H9 (cell line): ENCODE results near the gene PEX5. TPM values are rescaled to one million over a fixed set of nuclear protein-coding genes. Genes with fewer than 3 reads are reported as not detected.

Source experiments
- DNase-seq: peaks from one replicate; pipeline ENCODE4 v3.0.0-alpha.2; 2017
- H2AFZ ChIP-seq: one replicate; pipeline ENCODE4 v1.6.1; 2013; ENCODE audit warnings: mild to moderate bottlenecking, low read length, control low read depth, moderate library complexity
- H2AK5ac ChIP-seq: 2 replicates; pipeline ENCODE4 v1.6.1; 2013; ENCODE audit warnings: low read length, control low read depth, mixed read lengths; ENCODE audit not compliant: insufficient read length
- H2BK120ac ChIP-seq: one replicate; pipeline ENCODE4 v1.6.1; 2013; ENCODE audit warnings: low read depth, mild to moderate bottlenecking, low read length, control low read depth, inconsistent platforms; ENCODE audit not compliant: poor library complexity, severe bottlenecking
- H2BK12ac ChIP-seq: 2 replicates; pipeline ENCODE4 v1.6.1; 2013; ENCODE audit warnings: low read length, control low read depth, mixed read lengths, low read depth; ENCODE audit not compliant: insufficient read length
- H2BK15ac ChIP-seq: 2 replicates; pipeline ENCODE4 v1.6.1; 2013; ENCODE audit warnings: low read depth, low read length, control low read depth
- H2BK20ac ChIP-seq: one replicate; pipeline ENCODE4 v1.6.1; 2013; ENCODE audit warnings: low read depth, mild to moderate bottlenecking, low read length, control low read depth, inconsistent platforms; ENCODE audit not compliant: poor library complexity, severe bottlenecking
- H2BK5ac ChIP-seq: 2 replicates; pipeline ENCODE4 v1.6.1; 2013; ENCODE audit warnings: low read length, control low read depth, mixed read lengths; ENCODE audit not compliant: insufficient read length
- H3K14ac ChIP-seq: 2 replicates; pipeline ENCODE4 v1.6.1; 2013; ENCODE audit warnings: low read length, control low read depth; ENCODE audit not compliant: insufficient read depth
- H3K18ac ChIP-seq: 2 replicates; pipeline ENCODE4 v1.6.1; 2013; ENCODE audit warnings: low read depth, mild to moderate bottlenecking, mixed read lengths, low read length, control low read depth; ENCODE audit not compliant: insufficient read length
- H3K23ac ChIP-seq: 2 replicates; pipeline ENCODE4 v1.6.1; 2013; ENCODE audit warnings: low read length, control low read depth, mixed read lengths, low read depth; ENCODE audit not compliant: insufficient read length
- H3K23me2 ChIP-seq: 2 replicates; pipeline ENCODE4 v1.6.1; 2013; ENCODE audit warnings: low read depth, mild to moderate bottlenecking, mixed read lengths, low read length, control low read depth; ENCODE audit not compliant: insufficient read length, poor library complexity, severe bottlenecking
- H3K27ac ChIP-seq: 2 replicates; pipeline ENCODE4 v1.5.1; 2013; ENCODE audit warnings: low read length, control low read depth, mixed read lengths, low read depth; ENCODE audit not compliant: insufficient read length
- H3K27me3 ChIP-seq: 2 replicates; pipeline ENCODE4 v1.6.1; 2013; ENCODE audit warnings: low read length, control low read depth, inconsistent platforms; ENCODE audit not compliant: insufficient read depth
- H3K4ac ChIP-seq: 2 replicates; pipeline ENCODE4 v1.6.1; 2013; ENCODE audit warnings: low read depth, mild to moderate bottlenecking, control low read depth, inconsistent platforms, low read length, moderate library complexity
- H3K4me1 ChIP-seq: 2 replicates; pipeline ENCODE4 v1.6.1; 2013; ENCODE audit warnings: low read length, control low read depth, inconsistent platforms; ENCODE audit not compliant: insufficient read depth
- H3K4me2 ChIP-seq: 2 replicates; pipeline ENCODE4 v1.6.1; 2013; ENCODE audit warnings: low read length, control low read depth, mixed read lengths; ENCODE audit not compliant: insufficient read length, insufficient read depth
- H3K56ac ChIP-seq: 2 replicates; pipeline ENCODE4 v1.6.1; 2013; ENCODE audit warnings: low read depth, mild to moderate bottlenecking, mixed read lengths, low read length, control low read depth; ENCODE audit not compliant: insufficient read length
- H3K79me1 ChIP-seq: 2 replicates; pipeline ENCODE4 v1.6.1; 2013; ENCODE audit warnings: low read depth, mild to moderate bottlenecking, moderate library complexity, low read length, control low read depth, inconsistent platforms; ENCODE audit not compliant: insufficient read depth, poor library complexity, severe bottlenecking
- H3K79me2 ChIP-seq: 2 replicates; pipeline ENCODE4 v1.6.1; 2013; ENCODE audit warnings: low read length, control low read depth, inconsistent platforms; ENCODE audit not compliant: insufficient read depth
- H3K9ac ChIP-seq: 2 replicates; pipeline ENCODE4 v1.6.1; 2013; ENCODE audit warnings: low read length, control low read depth, mixed read lengths; ENCODE audit not compliant: insufficient read length; ENCODE audit errors: extremely low read depth
- H3K9me3 ChIP-seq: one replicate; pipeline ENCODE4 v1.6.1; 2013; ENCODE audit warnings: low read depth, low read length, inconsistent platforms; ENCODE audit not compliant: control insufficient read depth
- H3T11ph ChIP-seq: one replicate; pipeline ENCODE4 v1.6.1; 2013; ENCODE audit warnings: mild to moderate bottlenecking, low read length, control low read depth, inconsistent platforms
- H4K20me1 ChIP-seq: one replicate; pipeline ENCODE4 v1.6.1; 2013; ENCODE audit not compliant: control insufficient read depth, insufficient read length, insufficient read depth
- H4K5ac ChIP-seq: 2 replicates; pipeline ENCODE4 v1.6.1; 2013; ENCODE audit warnings: low read depth, mild to moderate bottlenecking, mixed read lengths, low read length, control low read depth; ENCODE audit not compliant: insufficient read length
- H4K8ac ChIP-seq: replicated peaks from 2 replicates; pipeline ENCODE4 v1.6.1; 2013; ENCODE audit warnings: low read length, control low read depth, mixed read lengths, low read depth; ENCODE audit not compliant: insufficient read length
- H4K91ac ChIP-seq: 2 replicates; pipeline ENCODE4 v1.6.1; 2013; ENCODE audit warnings: low read depth, mild to moderate bottlenecking, moderate library complexity, mixed read lengths, low read length, control low read depth; ENCODE audit not compliant: insufficient read length
- H3K27ac Mint-ChIP-seq, 3 experiments: 2 replicates in 2 of 3; 3 replicates in 1 of 3; pipeline ENCODE4 v1.8.0; 2020 to 2021; ENCODE audit warnings: mixed read lengths in 3 of 3, mild to moderate bottlenecking in 1 of 3, moderate library complexity in 1 of 3
- H3K27me3 Mint-ChIP-seq: 2 replicates; pipeline ENCODE4 v1.8.0; 2021; ENCODE audit warnings: low read depth, mild to moderate bottlenecking, moderate library complexity, mixed read lengths
- H3K36me3 Mint-ChIP-seq, 3 experiments: 2 replicates in 2 of 3; 3 replicates in 1 of 3; pipeline ENCODE4 v1.8.0; 2020 to 2021; ENCODE audit warnings: low read depth in 3 of 3, mixed read lengths in 3 of 3; ENCODE audit not compliant: insufficient read depth in 1 of 3
- H3K4me1 Mint-ChIP-seq, 2 experiments: 2 replicates each; pipeline ENCODE4 v1.8.0; 2020; ENCODE audit warnings: mixed read lengths in 2 of 2
- H3K4me3 Mint-ChIP-seq, 2 experiments: 2 replicates in 1 of 2; 3 replicates in 1 of 2; pipeline ENCODE4 v1.8.0; 2020 to 2021; ENCODE audit warnings: mild to moderate bottlenecking in 2 of 2, mixed read lengths in 2 of 2, moderate library complexity in 1 of 2
- H3K9me3 Mint-ChIP-seq, 2 experiments: 2 replicates in 1 of 2; 3 replicates in 1 of 2; pipeline ENCODE4 v1.8.0; 2020; ENCODE audit warnings: mild to moderate bottlenecking in 2 of 2, mixed read lengths in 2 of 2, moderate library complexity in 1 of 2
- WGBS: extraction: QIAGEN DNeasy Blood & Tissue Kit; methylation state at CpG from one replicate; pipeline ENCODE4 v1.1.7; 2013; ENCODE audit warnings: missing lambda C conversion rate, low lambda C conversion rate, mixed read lengths; ENCODE audit not compliant: insufficient read length; ENCODE audit errors: extremely low coverage; 5-methylcytosine and 5-hydroxymethylcytosine counted together
- total RNA-seq: library from RNA; stranded (reverse); gene quantifications from 2 replicates; pipeline ENCODE4 v1.2.1, GENCODE V29; 2021
- TF ChIP-seq, protein P1 (sequence below): fragments of 200-600 bp; sonication (generic); conservative IDR thresholded peaks from 3 replicates; pipeline ENCODE4 v1.8.0; 2021; ENCODE audit warnings: antibody characterized with exemption, mild to moderate bottlenecking

PEX5 gene
- total RNA-seq, 1 experiment from 2014 or later = 40.5 TPM

DNA sequence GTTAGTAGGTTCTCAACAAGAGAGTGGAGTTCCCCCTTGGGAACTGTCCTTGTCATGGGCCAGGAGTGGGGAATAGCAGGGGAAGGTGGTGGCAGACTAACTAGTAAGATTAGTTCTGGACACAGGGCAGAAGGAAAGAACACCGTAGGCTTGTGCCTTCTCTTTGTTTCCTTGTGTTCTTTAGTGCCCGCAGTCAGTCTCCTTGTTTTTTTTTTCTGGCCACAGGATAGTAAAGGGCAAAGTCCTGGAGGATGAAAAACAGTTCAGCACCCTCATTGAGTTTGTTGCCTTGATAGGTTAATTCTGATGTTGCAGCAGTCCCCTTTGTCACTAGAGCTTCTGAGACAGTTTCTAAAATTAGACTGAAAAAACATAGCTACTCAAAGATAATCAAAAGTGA is 8.4 kb downstream of the PEX5 start:
- Mint-ChIP-seq H3K4me3 (no peak overlapping the region), H3K4me1 (peaks cover 0 to 4% of the 10 kb centered on the region in 2 experiments; a peak in 2 of 4 replicates), H3K27me3 (no peaks in the 10 kb centered on the region), H3K9me3 (peaks cover 9 to 13% of the 10 kb centered on the region in 2 experiments), H3K27ac (no peak overlapping the region), H3K36me3 (peaks cover 61 to 73% (median 72%) of the 10 kb centered on the region in 3 experiments)
- H3K4me1 ChIP-seq = no peaks in the 10 kb centered on the region
- no peak overlapping the region for H4K91ac ChIP-seq
- H3K23ac ChIP-seq = no peak overlapping the region
- no peaks in the 10 kb centered on the region for H3K23me2 ChIP-seq
- DNase-seq = no peak
- H2AK5ac ChIP-seq = no peak overlapping the region
- H3K4ac ChIP-seq = no peak overlapping the region
- no peaks in the 10 kb centered on the region for H3K9me3 ChIP-seq
- no peak overlapping the region for H3K14ac ChIP-seq
- no peaks in the 10 kb centered on the region for H3K79me2 ChIP-seq
- H2BK12ac ChIP-seq = no peak overlapping the region
- no peak overlapping the region for H2BK20ac ChIP-seq
- H3K27me3 ChIP-seq = no peaks in the 10 kb centered on the region
- H2BK120ac ChIP-seq = no peak overlapping the region
- H2BK15ac ChIP-seq = no peak overlapping the region
- H3K9ac ChIP-seq = no peak overlapping the region
- TF ChIP-seq, protein P1, sequence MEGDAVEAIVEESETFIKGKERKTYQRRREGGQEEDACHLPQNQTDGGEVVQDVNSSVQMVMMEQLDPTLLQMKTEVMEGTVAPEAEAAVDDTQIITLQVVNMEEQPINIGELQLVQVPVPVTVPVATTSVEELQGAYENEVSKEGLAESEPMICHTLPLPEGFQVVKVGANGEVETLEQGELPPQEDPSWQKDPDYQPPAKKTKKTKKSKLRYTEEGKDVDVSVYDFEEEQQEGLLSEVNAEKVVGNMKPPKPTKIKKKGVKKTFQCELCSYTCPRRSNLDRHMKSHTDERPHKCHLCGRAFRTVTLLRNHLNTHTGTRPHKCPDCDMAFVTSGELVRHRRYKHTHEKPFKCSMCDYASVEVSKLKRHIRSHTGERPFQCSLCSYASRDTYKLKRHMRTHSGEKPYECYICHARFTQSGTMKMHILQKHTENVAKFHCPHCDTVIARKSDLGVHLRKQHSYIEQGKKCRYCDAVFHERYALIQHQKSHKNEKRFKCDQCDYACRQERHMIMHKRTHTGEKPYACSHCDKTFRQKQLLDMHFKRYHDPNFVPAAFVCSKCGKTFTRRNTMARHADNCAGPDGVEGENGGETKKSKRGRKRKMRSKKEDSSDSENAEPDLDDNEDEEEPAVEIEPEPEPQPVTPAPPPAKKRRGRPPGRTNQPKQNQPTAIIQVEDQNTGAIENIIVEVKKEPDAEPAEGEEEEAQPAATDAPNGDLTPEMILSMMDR = no peak
- no peak overlapping the region for H3T11ph ChIP-seq
- H3K56ac ChIP-seq = no peak overlapping the region
- no peak overlapping the region for H4K8ac ChIP-seq
- H3K18ac ChIP-seq = no peak overlapping the region
- no peak overlapping the region for H2BK5ac ChIP-seq
- no CpG with 5 or more reads among the region's 2 CpGs for WGBS
- H2AFZ ChIP-seq = no peak overlapping the region
- no peaks in the 10 kb centered on the region for H3K79me1 ChIP-seq
- H3K4me2 ChIP-seq = no peak overlapping the region
- H4K5ac ChIP-seq = no peak overlapping the region
- no peak overlapping the region for H3K27ac ChIP-seq
- no peaks in the 10 kb centered on the region for H4K20me1 ChIP-seq
